MCF 10A (cell line): Measurements from ENCODE around the gene LMAN2L. TPM values are rescaled to one million over a fixed set of nuclear protein-coding genes. Genes with fewer than 3 reads are reported as not detected.

Source experiments
- BruUV-seq: library from RNA; stranded (reverse); fragments of 400-500 nt; replicated peaks from 2 replicates; lab custom pipeline; 2021; lab: Mats Ljungman, UMichigan
- CTCF ChIA-PET: fragments of 300-600 bp; sonication (Branson Sonifier 250); formaldehyde crosslinking; extraction: SDS; loops from one replicate; lab custom pipeline; 2021; ENCODE audit warnings: antibody characterized with exemption, inconsistent platforms; lab: Yijun Ruan, JAX
- POLR2A ChIA-PET: fragments of 300-600, 350-650 bp; sonication (Branson Sonifier 250); formaldehyde crosslinking; extraction: SDS; loops from one replicate; lab custom pipeline; 2020; ENCODE audit warnings: antibody characterized with exemption, inconsistent platforms; lab: Yijun Ruan, JAX
- DNase-seq: peaks from one replicate; pipeline ENCODE4 v3.0.0-alpha.2; 2018; ENCODE audit not compliant: unreplicated experiment
- H3K27ac Mint-ChIP-seq: one replicate; pipeline ENCODE4 v1.8.0; 2022; ENCODE audit warnings: mild to moderate bottlenecking, low read depth, mixed read lengths; ENCODE audit not compliant: unreplicated experiment
- H3K27me3 Mint-ChIP-seq: one replicate; pipeline ENCODE4 v1.8.0; 2022; ENCODE audit warnings: mixed read lengths; ENCODE audit not compliant: insufficient read depth, unreplicated experiment
- H3K36me3 Mint-ChIP-seq: one replicate; pipeline ENCODE4 v1.8.0; 2022; ENCODE audit warnings: mild to moderate bottlenecking, moderate library complexity, mixed read lengths; ENCODE audit not compliant: insufficient read depth, unreplicated experiment
- H3K4me1 Mint-ChIP-seq: one replicate; pipeline ENCODE4 v1.8.0; 2022; ENCODE audit warnings: mixed read lengths; ENCODE audit not compliant: insufficient read depth, unreplicated experiment
- H3K4me3 Mint-ChIP-seq: one replicate; pipeline ENCODE4 v1.8.0; 2022; ENCODE audit warnings: mild to moderate bottlenecking, moderate library complexity, mixed read lengths; ENCODE audit not compliant: unreplicated experiment
- H3K9me3 Mint-ChIP-seq: one replicate; pipeline ENCODE4 v1.8.0; 2022; ENCODE audit warnings: mixed read lengths; ENCODE audit not compliant: unreplicated experiment
- CTCF ChIP-seq: fragments of 200-600 bp; IDR thresholded peaks from one replicate; pipeline ENCODE4 v1.8.0; 2022; ENCODE audit warnings: antibody characterized with exemption, mild to moderate bottlenecking; ENCODE audit not compliant: unreplicated experiment
- intact Hi-C: fragments of 100-400 bp; cut with micrococcal nuclease; formaldehyde crosslinking; loops from 2 replicates; pipeline ENCODE4 v1.14.1; 2022
- total RNA-seq: library from RNA; stranded (reverse); gene quantifications from 2 replicates; pipeline ENCODE4 v1.2.3, GENCODE V29; 2022

LMAN2L gene
- total RNA-seq, 1 experiment from 2014 or later: 6.5 TPM

GRCh38 chr2:96685577-96686459, 54.0 kb downstream of the LMAN2L start:
- POLR2A ChIA-PET: no interaction called here
- Mint-ChIP-seq H3K4me3 (no peak overlapping the region), H3K9me3 (no peaks in the 10 kb centered on the region), H3K27ac (no peak overlapping the region), H3K4me1 (no peaks in the 10 kb centered on the region), H3K36me3 (no peaks in the 10 kb centered on the region), H3K27me3 (peaks cover 2% of the 10 kb centered on the region)
- CTCF ChIA-PET: no interaction called here
- intact Hi-C loops: no loop called here
- no TSS peak for BruUV-seq
- no peak for TF ChIP-seq CTCF
- DNase-seq: no peak

GRCh38 chr2:96684883-96685576, 54.8 kb downstream of the LMAN2L start:
- BruUV-seq: no TSS peak
- peaks cover 10% of the 10 kb centered on the region for H3K27me3 Mint-ChIP-seq
- no peak for DNase-seq
- intact Hi-C loops: no loop called here
- no peaks in the 10 kb centered on the region for H3K4me1 Mint-ChIP-seq
- no peaks in the 10 kb centered on the region for H3K9me3 Mint-ChIP-seq
- POLR2A ChIA-PET: no interaction called here
- no peak overlapping the region for H3K4me3 Mint-ChIP-seq
- no peak for TF ChIP-seq CTCF
- H3K27ac Mint-ChIP-seq: no peak overlapping the region
- CTCF ChIA-PET: no interaction called here
- no peaks in the 10 kb centered on the region for H3K36me3 Mint-ChIP-seq

- peaks cover 13% of the 10 kb centered on the region for H3K27me3 Mint-ChIP-seq
- H3K4me1 Mint-ChIP-seq: no peaks in the 10 kb centered on the region
- H3K36me3 Mint-ChIP-seq: no peaks in the 10 kb centered on the region
- H3K27ac Mint-ChIP-seq: no peak overlapping the region
- no peaks in the 10 kb centered on the region for H3K9me3 Mint-ChIP-seq
- intact Hi-C loops: no loop called here
- DNase-seq: no peak
- no peak for TF ChIP-seq CTCF
- no TSS peak for BruUV-seq
- CTCF ChIA-PET: no interaction called here
- no peak overlapping the region for H3K4me3 Mint-ChIP-seq
- POLR2A ChIA-PET: no interaction called here
These were observed 55.7 kb downstream of the LMAN2L start for GRCh38 chr2:96683972-96684820.
